Erythroblast (primary cell): ENCODE data around the gene RBX1.
"Not testable (repeated sequence)": the region's sequence is repeated elsewhere in the genome, so short reads cannot be mapped to it uniquely, and the experiment has no call there.

ENCODE experiments used
- GATA1 ChIP-seq: IDR thresholded peaks from 2 replicates; pipeline ENCODE4 v1.6.1; 2011; ENCODE audit warnings: low read depth, mild to moderate bottlenecking, control low read depth, low read length, moderate library complexity
- POLR2A ChIP-seq: IDR thresholded peaks from 2 replicates; pipeline ENCODE4 v1.6.1; 2011; ENCODE audit warnings: mild to moderate bottlenecking, low read length

DNA sequence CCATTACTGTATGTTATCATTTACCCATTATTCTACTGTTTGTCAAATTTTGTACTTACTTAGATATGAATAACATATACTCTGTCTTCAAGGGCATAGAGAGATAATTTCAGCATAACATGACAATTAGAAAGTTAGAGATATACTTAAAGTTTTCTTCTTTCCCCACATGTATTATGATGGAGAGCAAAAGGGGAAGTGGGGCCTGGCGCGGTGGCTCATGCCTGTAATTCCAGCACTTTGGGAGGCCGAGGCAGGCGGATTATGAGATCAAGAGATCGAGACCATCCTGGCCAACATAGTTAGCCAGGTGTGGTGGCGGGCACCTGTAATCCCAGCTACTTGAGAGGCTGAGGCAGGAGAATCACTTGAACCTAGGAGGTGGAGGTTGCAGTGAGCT is 38.2 kb upstream of the RBX1 start:
- not testable (repeated sequence) for TF ChIP-seq POLR2A, GATA1
